Measurements from ENCODE around the gene BLM.

- TF ChIP-seq SMARCC2 (IDR thresholded peaks at IDR 0.05) (no peak), SMC3 (IDR thresholded peaks at IDR 0.05; ENCODE audit: low read length) (no peak), KDM5A (IDR thresholded peaks at IDR 0.05; ENCODE audit: borderline replicate concordance, low read length) (no peak), ZNF609 (CRISPR knock-in tag; IDR thresholded peaks at IDR 0.05; ENCODE audit: borderline replicate concordance) (no peak), SP2 (CRISPR knock-in tag; IDR thresholded peaks at IDR 0.05) (no peak), ZFP36L1 (CRISPR knock-in tag; IDR thresholded peaks at IDR 0.05) (no peak), KAT7 (CRISPR knock-in tag; IDR thresholded peaks at IDR 0.05; ENCODE audit: borderline replicate concordance) (no peak), MAX (IDR thresholded peaks at IDR 0.05) (no peak), SRSF9 (IDR thresholded peaks at IDR 0.05; ENCODE audit: borderline replicate concordance, insufficient read depth, low read depth, low read length, poor library complexity, severe bottlenecking) (no peak), REST (IDR thresholded peaks at IDR 0.05; ENCODE audit: borderline replicate concordance in 1 of 2, low read depth in 1 of 2, low read length in 2 of 2) (no peak), MAFG (CRISPR knock-in tag; IDR thresholded peaks at IDR 0.05) (no peak), ZNF776 (CRISPR knock-in tag; IDR thresholded peaks at IDR 0.05) (no peak), BRF2 (CRISPR knock-in tag; IDR thresholded peaks at IDR 0.05) (no peak)
Observed at GRCh38 chr15:90675464-90675863, 41.7 kb upstream of the BLM start.

Data from HepG2 (cell line).